IPS-18a (cell line): ENCODE data around the gene LMAN2.

ENCODE experiments used
- H3K27ac ChIP-seq: one replicate; pipeline ENCODE4 v1.5.1; 2013; ENCODE audit warnings: low read length
- H3K27me3 ChIP-seq: one replicate; pipeline ENCODE4 v1.6.1; 2013; ENCODE audit warnings: mild to moderate bottlenecking, low read length; ENCODE audit not compliant: control insufficient read depth, insufficient read depth
- H3K36me3 ChIP-seq: one replicate; pipeline ENCODE4 v1.6.1; 2013; ENCODE audit warnings: low read depth, low read length; ENCODE audit not compliant: control insufficient read depth
- H3K4me1 ChIP-seq: one replicate; pipeline ENCODE4 v1.6.1; 2013; ENCODE audit warnings: low read depth, low read length; ENCODE audit not compliant: control insufficient read depth
- H3K4me3 ChIP-seq: one replicate; pipeline ENCODE4 v1.5.1; 2013; ENCODE audit warnings: low read length
- H3K9ac ChIP-seq: one replicate; pipeline ENCODE4 v1.6.1; 2013; ENCODE audit warnings: mild to moderate bottlenecking, low read length, moderate library complexity
- H3K9me3 ChIP-seq: one replicate; pipeline ENCODE4 v1.6.1; 2013; ENCODE audit warnings: low read depth, low read length; ENCODE audit not compliant: control insufficient read depth

Gene LMAN2

DNA sequence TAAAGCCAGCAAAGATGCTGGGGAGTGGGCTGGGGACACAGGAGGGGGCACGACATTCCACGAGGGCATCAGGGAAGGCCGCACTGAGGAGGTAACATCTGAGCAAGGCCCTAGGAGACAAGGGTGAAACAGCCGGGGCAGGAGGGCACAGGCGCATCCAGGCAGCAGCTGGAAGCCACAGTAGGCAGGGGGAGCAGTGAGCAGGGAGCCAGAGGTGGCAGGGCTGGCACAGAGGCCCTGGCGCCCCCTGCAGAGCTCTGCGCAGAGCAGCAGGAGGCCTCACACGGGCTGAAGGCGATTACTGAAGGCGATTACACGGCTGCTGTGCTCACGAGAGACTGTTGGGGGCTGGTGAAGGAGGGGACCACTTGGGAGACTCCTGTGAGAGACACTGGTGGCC, 15.4 kb downstream of the LMAN2 start:
- H3K36me3 ChIP-seq, result peaks cover 43% of the 10 kb centered on the region
- no peak overlapping the region for H3K9ac ChIP-seq
- no peaks in the 10 kb centered on the region for H3K4me1 ChIP-seq
- no peaks in the 10 kb centered on the region for H3K27me3 ChIP-seq
- no peak overlapping the region for H3K4me3 ChIP-seq
- H3K27ac ChIP-seq, result no peak overlapping the region
- H3K9me3 ChIP-seq, result no peaks in the 10 kb centered on the region

DNA sequence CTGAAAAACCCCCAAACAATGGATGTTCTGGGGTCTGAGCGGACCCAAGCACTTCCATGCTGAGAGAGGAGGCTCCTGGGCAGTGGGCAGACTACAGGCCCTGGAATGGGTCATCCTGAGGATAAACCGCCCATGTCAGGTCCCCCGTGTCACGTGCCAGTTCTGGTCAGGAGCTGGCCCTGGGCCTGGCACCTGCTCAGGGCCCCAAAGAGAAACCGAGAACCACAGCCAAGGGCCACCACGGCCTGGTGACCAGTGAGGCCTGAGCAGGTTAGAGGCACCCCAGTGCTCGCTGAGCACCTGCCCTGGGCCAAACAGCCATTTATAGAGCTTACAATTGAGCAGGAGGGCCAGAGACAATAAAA, 15.8 kb downstream of the LMAN2 start:
- no peak overlapping the region for H3K4me3 ChIP-seq
- no peaks in the 10 kb centered on the region for H3K9me3 ChIP-seq
- H3K4me1 ChIP-seq, result no peaks in the 10 kb centered on the region
- H3K9ac ChIP-seq, result no peak overlapping the region
- no peaks in the 10 kb centered on the region for H3K27me3 ChIP-seq
- no peak overlapping the region for H3K27ac ChIP-seq
- H3K36me3 ChIP-seq, result peaks cover 43% of the 10 kb centered on the region

DNA sequence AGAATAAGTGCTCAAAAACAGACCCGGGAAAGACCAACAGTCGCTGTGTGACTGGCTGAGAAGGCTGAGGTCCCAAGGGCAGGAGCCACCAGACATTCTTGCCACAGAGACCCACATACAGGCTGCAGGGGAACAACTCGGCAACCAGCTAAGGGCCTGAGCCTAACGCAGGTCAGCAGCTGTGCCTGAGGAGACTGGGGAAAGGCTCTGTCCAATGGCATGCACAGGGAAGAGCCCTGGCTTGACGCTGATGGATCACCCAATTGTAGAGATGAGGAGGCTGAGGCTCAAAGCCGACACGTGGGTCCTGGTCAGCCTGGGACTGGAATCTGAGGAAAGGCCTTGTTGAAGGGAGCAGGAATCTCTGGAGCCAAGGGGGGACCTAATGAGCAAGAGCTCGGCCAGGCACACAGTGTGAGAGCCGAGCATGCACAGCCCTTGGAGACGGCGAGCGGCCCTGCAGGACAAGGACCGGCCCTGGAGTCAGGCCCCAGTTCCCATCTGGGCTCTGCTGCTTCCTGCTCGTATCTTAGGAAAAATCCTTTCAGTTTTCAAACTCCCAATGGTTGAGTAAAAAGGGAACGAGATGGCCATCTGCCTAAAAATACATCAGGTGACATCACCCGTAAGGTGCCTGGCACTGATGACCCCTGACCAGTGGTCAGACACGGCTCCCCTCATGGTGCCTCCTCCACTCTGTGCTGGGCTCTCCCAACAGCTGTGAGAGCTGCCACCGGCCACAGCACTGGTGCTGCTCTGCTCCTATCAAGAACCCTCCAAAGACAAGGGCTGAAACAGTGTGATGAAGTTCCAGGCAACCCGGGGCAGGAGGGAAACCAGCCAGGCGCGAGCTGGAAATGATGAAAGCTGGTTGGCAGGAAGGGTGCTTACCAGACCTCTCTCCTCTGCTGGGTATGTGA, 16.4 kb downstream of the LMAN2 start:
- Histone ChIP-seq H3K4me3 (no peak overlapping the region), H3K9me3 (no peaks in the 10 kb centered on the region), H3K4me1 (no peaks in the 10 kb centered on the region), H3K36me3 (peaks cover 43% of the 10 kb centered on the region), H3K27ac (no peak overlapping the region), H3K9ac (no peak overlapping the region), H3K27me3 (no peaks in the 10 kb centered on the region)

DNA sequence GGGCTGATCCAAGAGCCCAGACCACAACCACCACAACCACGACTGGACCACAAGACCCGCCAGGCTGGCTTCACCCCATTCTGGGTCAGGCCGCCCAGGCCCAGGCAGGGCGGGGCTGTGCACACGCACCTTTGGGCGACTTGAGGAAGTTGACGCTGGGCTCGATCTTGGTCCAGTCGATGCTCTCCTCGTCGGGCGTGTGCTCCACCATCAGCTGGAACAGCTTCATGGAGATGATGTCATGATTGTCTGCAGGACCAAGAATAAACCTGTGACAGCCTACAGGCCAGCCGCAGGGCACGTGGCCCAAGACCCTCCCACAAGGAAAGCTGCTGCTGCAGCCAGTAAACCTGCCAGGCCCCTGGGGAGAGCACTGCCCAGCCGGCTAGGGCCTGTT, 17.3 kb downstream of the LMAN2 start:
- Histone ChIP-seq H3K27me3 (no peaks in the 10 kb centered on the region), H3K9me3 (no peaks in the 10 kb centered on the region), H3K9ac (no peak overlapping the region), H3K36me3 (peaks cover 43% of the 10 kb centered on the region), H3K4me3 (no peak overlapping the region), H3K4me1 (no peaks in the 10 kb centered on the region), H3K27ac (no peak overlapping the region)

DNA sequence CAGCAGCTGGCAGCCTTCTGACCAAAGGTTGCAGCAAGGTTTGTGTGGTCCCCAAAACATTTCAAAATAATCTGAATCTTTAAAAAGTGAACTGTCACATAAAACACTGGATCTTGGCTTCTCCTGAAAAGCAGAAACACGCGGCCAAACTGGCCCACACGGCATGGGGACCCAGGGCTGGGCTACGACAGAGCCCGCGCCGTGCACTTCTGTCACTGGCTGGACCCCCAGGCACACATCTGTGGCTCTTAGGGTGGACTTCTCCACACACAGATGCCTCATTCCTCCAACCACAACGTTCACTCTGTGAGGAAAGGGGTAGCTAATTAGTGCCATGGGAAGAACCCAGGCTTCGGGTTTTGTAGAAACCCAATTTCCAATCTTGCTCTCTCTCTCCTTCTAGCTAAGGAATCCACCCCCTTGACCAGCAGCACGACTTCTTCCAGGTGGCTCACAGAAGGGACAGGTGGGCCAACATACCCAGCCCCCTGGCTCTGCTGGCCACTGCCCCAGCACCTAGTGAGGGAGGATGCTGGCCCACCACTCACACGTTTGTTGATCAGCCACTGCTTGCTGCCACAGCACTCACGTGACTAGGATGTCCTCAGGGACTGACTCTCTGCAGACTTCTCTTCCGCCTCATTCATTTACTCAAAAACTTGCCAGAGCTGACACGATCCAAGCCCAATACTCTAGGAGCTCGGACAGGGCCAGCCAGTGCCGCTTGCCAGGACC, 17.9 kb downstream of the LMAN2 start:
- Histone ChIP-seq H3K27me3 (no peaks in the 10 kb centered on the region), H3K36me3 (peaks cover 43% of the 10 kb centered on the region), H3K27ac (no peak overlapping the region), H3K9ac (no peak overlapping the region), H3K4me1 (no peaks in the 10 kb centered on the region), H3K9me3 (no peaks in the 10 kb centered on the region), H3K4me3 (no peak overlapping the region)

DNA sequence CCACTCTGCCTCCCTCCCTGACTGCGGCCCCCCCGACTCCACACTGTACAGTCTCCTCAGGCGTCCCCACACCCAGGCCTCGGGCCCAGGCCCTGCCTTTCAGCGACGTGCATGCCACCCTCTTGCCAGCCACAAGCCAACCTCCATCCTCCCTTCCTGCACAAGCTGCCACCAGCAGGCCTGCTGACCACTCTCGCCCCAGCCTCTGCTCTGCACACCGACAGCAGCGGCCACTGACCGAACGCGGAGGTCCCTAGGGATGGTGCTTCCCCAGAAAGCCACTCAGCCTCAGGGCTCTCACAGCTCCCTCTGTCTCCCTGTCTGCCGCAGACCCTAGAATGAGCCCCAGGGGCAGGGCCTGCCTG, 18.6 kb downstream of the LMAN2 start:
- H3K9me3 ChIP-seq, result no peaks in the 10 kb centered on the region
- no peak overlapping the region for H3K27ac ChIP-seq
- peaks cover 43% of the 10 kb centered on the region for H3K36me3 ChIP-seq
- no peaks in the 10 kb centered on the region for H3K4me1 ChIP-seq
- H3K9ac ChIP-seq, result no peak overlapping the region
- no peak overlapping the region for H3K4me3 ChIP-seq
- no peaks in the 10 kb centered on the region for H3K27me3 ChIP-seq

DNA sequence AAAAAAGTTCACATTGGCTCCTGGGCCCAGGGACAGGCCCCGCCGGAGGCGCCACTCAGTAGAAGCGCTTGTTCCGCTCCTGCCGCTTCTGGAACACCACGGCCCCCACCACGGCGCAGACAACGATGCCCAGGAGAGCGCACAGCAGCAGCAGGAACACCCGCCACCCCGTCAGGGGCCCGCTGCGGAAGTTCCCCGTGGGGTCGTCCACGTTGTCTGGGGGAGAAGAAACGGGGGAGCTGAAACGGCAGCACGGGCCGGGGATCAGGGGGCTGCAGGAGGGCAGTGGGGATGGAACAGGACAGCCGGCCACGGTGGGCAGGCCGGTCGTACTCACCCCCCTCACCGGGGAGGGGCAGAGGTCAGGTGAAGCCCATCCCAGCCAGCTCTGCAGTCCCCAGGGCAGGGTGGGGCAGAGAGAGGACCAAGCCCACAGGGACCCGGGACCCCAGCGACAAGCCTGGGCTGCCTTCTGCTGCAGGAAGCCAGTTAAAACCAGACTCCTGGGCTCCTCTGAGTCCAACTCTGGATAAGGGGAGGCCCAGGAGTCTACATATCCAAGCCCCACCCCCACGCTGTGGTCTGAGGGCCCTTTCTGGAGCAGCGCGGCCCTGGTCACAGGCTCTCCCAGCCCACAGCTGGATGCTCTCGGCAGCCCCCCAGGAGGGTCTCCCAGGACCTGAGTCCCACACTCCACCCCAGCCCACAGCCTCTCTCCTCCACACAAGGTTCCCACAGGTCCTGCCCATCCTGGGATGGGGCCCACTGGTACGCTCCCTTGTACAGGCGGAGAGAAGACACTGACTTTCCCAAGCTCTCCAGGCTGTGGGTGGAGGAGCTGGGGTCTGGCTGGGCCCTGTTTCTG, 19.2 kb downstream of the LMAN2 start:
- H3K27ac ChIP-seq, result no peak overlapping the region
- H3K9ac ChIP-seq, result no peak overlapping the region
- no peak overlapping the region for H3K4me3 ChIP-seq
- H3K4me1 ChIP-seq, result no peaks in the 10 kb centered on the region
- H3K9me3 ChIP-seq, result no peaks in the 10 kb centered on the region
- H3K27me3 ChIP-seq, result no peaks in the 10 kb centered on the region
- H3K36me3 ChIP-seq, result peaks cover 37% of the 10 kb centered on the region

GRCh38 chr5:177330991-177331842, 20.3 kb downstream of the LMAN2 start:
- H3K9ac ChIP-seq, result no peak overlapping the region
- H3K27me3 ChIP-seq, result no peaks in the 10 kb centered on the region
- H3K27ac ChIP-seq, result no peak overlapping the region
- peaks cover 1% of the 10 kb centered on the region for H3K4me1 ChIP-seq
- no peak overlapping the region for H3K4me3 ChIP-seq
- H3K36me3 ChIP-seq, result peaks cover 27% of the 10 kb centered on the region
- no peaks in the 10 kb centered on the region for H3K9me3 ChIP-seq

GRCh38 chr5:177329883-177330282, 21.6 kb downstream of the LMAN2 start:
- H3K27ac ChIP-seq, result no peak overlapping the region
- H3K9ac ChIP-seq, result no peak overlapping the region
- H3K4me3 ChIP-seq, result no peak overlapping the region
- H3K27me3 ChIP-seq, result no peaks in the 10 kb centered on the region
- H3K4me1 ChIP-seq, result peaks cover 9% of the 10 kb centered on the region
- peaks cover 14% of the 10 kb centered on the region for H3K36me3 ChIP-seq
- no peaks in the 10 kb centered on the region for H3K9me3 ChIP-seq

- no peak overlapping the region for H3K27ac ChIP-seq
Observed at GRCh38 chr5:177328545-177329231, 22.8 kb downstream of the LMAN2 start.

More at GRCh38 chr5:177328545-177329231, 22.8 kb downstream of the LMAN2 start:
- Histone ChIP-seq H3K27me3 (no peaks in the 10 kb centered on the region), H3K9me3 (no peaks in the 10 kb centered on the region), H3K36me3 (peaks cover 2% of the 10 kb centered on the region), H3K4me3 (no peak overlapping the region), H3K4me1 (peaks cover 9% of the 10 kb centered on the region), H3K9ac (no peak overlapping the region)
